ENCODE measurements around the gene MDGA2.

The MDGA2 gene

GRCh38 chr14:47273939-47274338 lies 401.5 kb downstream of the MDGA2 start:
- H2BK120ac ChIP-seq (ENCODE audit: low read depth, low read length) = no peak overlapping the region
- H3K27ac ChIP-seq (replicated peaks; ENCODE audit: low read length) = no peak overlapping the region
- no peak overlapping the region for H3K4me3 ChIP-seq (ENCODE audit: low read length in 2 of 2)
- no peaks in the 10 kb centered on the region for H3K9me3 ChIP-seq (replicated peaks in 1 of 2; ENCODE audit: control insufficient read depth in 2 of 2, insufficient read depth in 1 of 2, low read depth in 1 of 2, low read length in 2 of 2)
- no peaks in the 10 kb centered on the region for H3K36me3 ChIP-seq (replicated peaks in 1 of 2; ENCODE audit: control insufficient read depth in 2 of 2, insufficient read depth in 2 of 2, low read length in 2 of 2)
- no peak overlapping the region for H3K4ac ChIP-seq (ENCODE audit: low read length)
- no peak overlapping the region for H2AK5ac ChIP-seq (ENCODE audit: low read depth, low read length)
- H3K4me1 ChIP-seq (ENCODE audit: control insufficient read depth in 2 of 2, insufficient read depth in 1 of 2, low read depth in 1 of 2, low read length in 2 of 2) = peaks cover 0 to 9% of the 10 kb centered on the region in 2 donors
- H3K14ac ChIP-seq (ENCODE audit: low read length) = no peak overlapping the region
- H3K23ac ChIP-seq (ENCODE audit: low read depth, low read length, poor library complexity) = no peak overlapping the region
- no peak overlapping the region for H2BK12ac ChIP-seq (ENCODE audit: low read length)
- no peak overlapping the region for H3K9ac ChIP-seq (ENCODE audit: low read depth, low read length, poor library complexity)
- no peak overlapping the region for H3K18ac ChIP-seq (ENCODE audit: low read length)
- H3K27me3 ChIP-seq (ENCODE audit: control insufficient read depth in 3 of 3, insufficient read depth in 3 of 3, low read depth in 1 of 3, low read length in 3 of 3) = no peaks in the 10 kb centered on the region
- no peak for DNase-seq (ENCODE audit: low spot score)
- no peak overlapping the region for H4K8ac ChIP-seq (ENCODE audit: low read depth, low read length)
- no peak overlapping the region for H4K91ac ChIP-seq (ENCODE audit: low read depth, low read length, poor library complexity)
- H2AFZ ChIP-seq (ENCODE audit: low read length) = no peak overlapping the region
- H3K79me1 ChIP-seq (ENCODE audit: low read depth, low read length) = no peaks in the 10 kb centered on the region
- WGBS, 2 donors (ENCODE audit: extremely low coverage in 2 of 2, insufficient read length in 2 of 2, insufficient replicate concordance in 1 of 2) = no CpG with 5 or more reads among the region's 5 CpGs
- H3K4me2 ChIP-seq (ENCODE audit: insufficient read depth, low read length, poor library complexity, severe bottlenecking) = no peak overlapping the region
- no peak overlapping the region for H2BK5ac ChIP-seq (ENCODE audit: low read length)
- no peak overlapping the region for H2BK15ac ChIP-seq (ENCODE audit: low read length)

GRCh38 chr14:47270715-47271114 lies 404.7 kb downstream of the MDGA2 start:
- Histone ChIP-seq H3K27ac (replicated peaks; ENCODE audit: low read length) (no peak overlapping the region), H2AK5ac (ENCODE audit: low read depth, low read length) (no peak overlapping the region), H3K9ac (ENCODE audit: low read depth, low read length, poor library complexity) (no peak overlapping the region), H2BK5ac (ENCODE audit: low read length) (no peak overlapping the region), H3K79me1 (ENCODE audit: low read depth, low read length) (no peaks in the 10 kb centered on the region), H3K9me3 (replicated peaks in 1 of 2; ENCODE audit: control insufficient read depth in 2 of 2, insufficient read depth in 1 of 2, low read depth in 1 of 2, low read length in 2 of 2) (no peaks in the 10 kb centered on the region), H2BK15ac (ENCODE audit: low read length) (no peak overlapping the region), H3K18ac (ENCODE audit: low read length) (no peak overlapping the region), H3K14ac (ENCODE audit: low read length) (no peak overlapping the region), H4K91ac (ENCODE audit: low read depth, low read length, poor library complexity) (no peak overlapping the region), H3K4ac (ENCODE audit: low read length) (no peak overlapping the region), H3K4me2 (ENCODE audit: insufficient read depth, low read length, poor library complexity, severe bottlenecking) (no peak overlapping the region), H3K4me3 (ENCODE audit: low read length in 2 of 2) (no peak overlapping the region), H3K4me1 (ENCODE audit: control insufficient read depth in 2 of 2, insufficient read depth in 1 of 2, low read depth in 1 of 2, low read length in 2 of 2) (no peaks in the 10 kb centered on the region), H2AFZ (ENCODE audit: low read length) (no peak overlapping the region), H3K27me3 (ENCODE audit: control insufficient read depth in 3 of 3, insufficient read depth in 3 of 3, low read depth in 1 of 3, low read length in 3 of 3) (no peaks in the 10 kb centered on the region), H3K23ac (ENCODE audit: low read depth, low read length, poor library complexity) (no peak overlapping the region), H2BK12ac (ENCODE audit: low read length) (no peak overlapping the region), H3K36me3 (replicated peaks in 1 of 2; ENCODE audit: control insufficient read depth in 2 of 2, insufficient read depth in 2 of 2, low read length in 2 of 2) (no peaks in the 10 kb centered on the region), H4K8ac (ENCODE audit: low read depth, low read length) (no peak overlapping the region), H2BK120ac (ENCODE audit: low read depth, low read length) (no peak overlapping the region)
- no CpG with 5 or more reads among the region's 4 CpGs for WGBS, 2 donors (ENCODE audit: extremely low coverage in 2 of 2, insufficient read length in 2 of 2, insufficient replicate concordance in 1 of 2)
- no peak for DNase-seq (ENCODE audit: low spot score)

- no peak overlapping the region for H3K23ac ChIP-seq (ENCODE audit: low read depth, low read length, poor library complexity)
- H2BK12ac ChIP-seq (ENCODE audit: low read length) = no peak overlapping the region
- no CpG with 5 or more reads among the region's 6 CpGs for WGBS, 2 donors (ENCODE audit: extremely low coverage in 2 of 2, insufficient read length in 2 of 2, insufficient replicate concordance in 1 of 2)
- H3K27me3 ChIP-seq (ENCODE audit: control insufficient read depth in 3 of 3, insufficient read depth in 3 of 3, low read depth in 1 of 3, low read length in 3 of 3) = no peaks in the 10 kb centered on the region
- no peak overlapping the region for H2AK5ac ChIP-seq (ENCODE audit: low read depth, low read length)
- no peak overlapping the region for H3K18ac ChIP-seq (ENCODE audit: low read length)
- no peak overlapping the region for H3K4ac ChIP-seq (ENCODE audit: low read length)
- H3K9me3 ChIP-seq (replicated peaks in 1 of 2; ENCODE audit: control insufficient read depth in 2 of 2, insufficient read depth in 1 of 2, low read depth in 1 of 2, low read length in 2 of 2) = no peaks in the 10 kb centered on the region
- H2BK5ac ChIP-seq (ENCODE audit: low read length) = no peak overlapping the region
- no peak overlapping the region for H3K27ac ChIP-seq (replicated peaks; ENCODE audit: low read length)
- H3K14ac ChIP-seq (ENCODE audit: low read length) = no peak overlapping the region
- H4K91ac ChIP-seq (ENCODE audit: low read depth, low read length, poor library complexity) = no peak overlapping the region
- no peak overlapping the region for H2BK15ac ChIP-seq (ENCODE audit: low read length)
- no peaks in the 10 kb centered on the region for H3K79me1 ChIP-seq (ENCODE audit: low read depth, low read length)
- no peak for DNase-seq (ENCODE audit: low spot score)
- no peak overlapping the region for H4K8ac ChIP-seq (ENCODE audit: low read depth, low read length)
- no peaks in the 10 kb centered on the region for H3K36me3 ChIP-seq (replicated peaks in 1 of 2; ENCODE audit: control insufficient read depth in 2 of 2, insufficient read depth in 2 of 2, low read length in 2 of 2)
- H2BK120ac ChIP-seq (ENCODE audit: low read depth, low read length) = no peak overlapping the region
- no peaks in the 10 kb centered on the region for H3K4me1 ChIP-seq (ENCODE audit: control insufficient read depth in 2 of 2, insufficient read depth in 1 of 2, low read depth in 1 of 2, low read length in 2 of 2)
- H3K4me2 ChIP-seq (ENCODE audit: insufficient read depth, low read length, poor library complexity, severe bottlenecking) = no peak overlapping the region
- no peak overlapping the region for H3K9ac ChIP-seq (ENCODE audit: low read depth, low read length, poor library complexity)
- no peak overlapping the region for H2AFZ ChIP-seq (ENCODE audit: low read length)
- no peak overlapping the region for H3K4me3 ChIP-seq (ENCODE audit: low read length in 2 of 2)
Observed at GRCh38 chr14:47269756-47270492, 405.5 kb downstream of the MDGA2 start.

GRCh38 chr14:47264842-47265241 lies 410.6 kb downstream of the MDGA2 start:
- H3K9me3 ChIP-seq (replicated peaks in 1 of 2; ENCODE audit: control insufficient read depth in 2 of 2, insufficient read depth in 1 of 2, low read depth in 1 of 2, low read length in 2 of 2) = no peaks in the 10 kb centered on the region
- H3K79me1 ChIP-seq (ENCODE audit: low read depth, low read length) = no peaks in the 10 kb centered on the region
- no peaks in the 10 kb centered on the region for H3K27me3 ChIP-seq (ENCODE audit: control insufficient read depth in 3 of 3, insufficient read depth in 3 of 3, low read depth in 1 of 3, low read length in 3 of 3)
- no peak overlapping the region for H3K14ac ChIP-seq (ENCODE audit: low read length)
- no peak overlapping the region for H3K23ac ChIP-seq (ENCODE audit: low read depth, low read length, poor library complexity)
- no peak overlapping the region for H4K8ac ChIP-seq (ENCODE audit: low read depth, low read length)
- no peaks in the 10 kb centered on the region for H3K36me3 ChIP-seq (replicated peaks in 1 of 2; ENCODE audit: control insufficient read depth in 2 of 2, insufficient read depth in 2 of 2, low read length in 2 of 2)
- no peak overlapping the region for H2BK120ac ChIP-seq (ENCODE audit: low read depth, low read length)
- no peak overlapping the region for H3K4me2 ChIP-seq (ENCODE audit: insufficient read depth, low read length, poor library complexity, severe bottlenecking)
- H2BK5ac ChIP-seq (ENCODE audit: low read length) = no peak overlapping the region
- no peak overlapping the region for H3K4ac ChIP-seq (ENCODE audit: low read length)
- no peak for DNase-seq (ENCODE audit: low spot score)
- H2AK5ac ChIP-seq (ENCODE audit: low read depth, low read length) = no peak overlapping the region
- H4K91ac ChIP-seq (ENCODE audit: low read depth, low read length, poor library complexity) = no peak overlapping the region
- no CpG with 5 or more reads among the region's 1 CpG for WGBS, 2 donors (ENCODE audit: extremely low coverage in 2 of 2, insufficient read length in 2 of 2, insufficient replicate concordance in 1 of 2)
- no peak overlapping the region for H2BK12ac ChIP-seq (ENCODE audit: low read length)
- H2BK15ac ChIP-seq (ENCODE audit: low read length) = no peak overlapping the region
- H3K4me3 ChIP-seq (ENCODE audit: low read length in 2 of 2) = no peak overlapping the region
- no peak overlapping the region for H3K9ac ChIP-seq (ENCODE audit: low read depth, low read length, poor library complexity)
- H3K4me1 ChIP-seq (ENCODE audit: control insufficient read depth in 2 of 2, insufficient read depth in 1 of 2, low read depth in 1 of 2, low read length in 2 of 2) = no peaks in the 10 kb centered on the region
- no peak overlapping the region for H3K18ac ChIP-seq (ENCODE audit: low read length)
- H2AFZ ChIP-seq (ENCODE audit: low read length) = no peak overlapping the region
- no peak overlapping the region for H3K27ac ChIP-seq (replicated peaks; ENCODE audit: low read length)

Measured in neuronal stem cell (in vitro differentiated cells).